Measurements from ENCODE around the gene WHRN.

WHRN gene

GRCh38 chr9:114545055-114545454 lies 39.8 kb upstream of the WHRN start:
- Histone ChIP-seq H2AFZ (ENCODE audit: low read depth, low read length, severe bottlenecking) (no peak overlapping the region), H3F3A (ENCODE audit: insufficient read depth) (no peaks in the 10 kb centered on the region)

GRCh38 chr9:114539701-114540380 lies 34.6 kb upstream of the WHRN start:
- no peak overlapping the region for H3K9ac ChIP-seq (ENCODE audit: low read length)
- no peaks in the 10 kb centered on the region for H3K36me3 ChIP-seq (ENCODE audit: low read length)
- H3K79me2 ChIP-seq (ENCODE audit: insufficient read depth, low read length): no peaks in the 10 kb centered on the region
- H2AFZ ChIP-seq (ENCODE audit: low read depth, low read length, severe bottlenecking): no peak overlapping the region
- no peak overlapping the region for H3K27ac ChIP-seq (ENCODE audit: low read depth, low read length)
- H3K27me3 ChIP-seq (ENCODE audit: low read length): no peaks in the 10 kb centered on the region
- H3F3A ChIP-seq (ENCODE audit: insufficient read depth): peaks cover 6% of the 10 kb centered on the region; the same call in 1 of the 2 replicates
- no peaks in the 10 kb centered on the region for H3K9me2 ChIP-seq (replicated peaks; ENCODE audit: insufficient read depth, low read length)
- no peak overlapping the region for H3K4me3 ChIP-seq (ENCODE audit: insufficient read depth, low read length, poor library complexity, severe bottlenecking)
- H3K9me3 ChIP-seq (ENCODE audit: insufficient read depth, low read length): no peaks in the 10 kb centered on the region
- peak overlapping the region; percentile 34 for H3K4me2 ChIP-seq (ENCODE audit: low read depth, low read length, poor library complexity, severe bottlenecking)
- TF ChIP-seq EZH2phosphoT487 (conservative IDR thresholded peaks at IDR 0.05; ENCODE audit: low read length): no peak
- no peak for TF ChIP-seq CTCF (IDR thresholded peaks at IDR 0.05; ENCODE audit: insufficient read depth, low read length, poor library complexity, severe bottlenecking)
- no peaks in the 10 kb centered on the region for H4K20me1 ChIP-seq (ENCODE audit: low read depth, low read length)

More at GRCh38 chr9:114545055-114545454, 39.8 kb upstream of the WHRN start:
- H3K27me3 ChIP-seq (ENCODE audit: low read length): no peaks in the 10 kb centered on the region
- H3K9me3 ChIP-seq (ENCODE audit: insufficient read depth, low read length): no peaks in the 10 kb centered on the region
- H3K36me3 ChIP-seq (ENCODE audit: low read length): no peaks in the 10 kb centered on the region
- H3K9me2 ChIP-seq (replicated peaks; ENCODE audit: insufficient read depth, low read length): no peaks in the 10 kb centered on the region
- no peaks in the 10 kb centered on the region for H3K79me2 ChIP-seq (ENCODE audit: insufficient read depth, low read length)
- TF ChIP-seq EZH2phosphoT487 (conservative IDR thresholded peaks at IDR 0.05; ENCODE audit: low read length) (no peak), CTCF (IDR thresholded peaks at IDR 0.05; ENCODE audit: insufficient read depth, low read length, poor library complexity, severe bottlenecking) (no peak)
- no peak overlapping the region for H3K9ac ChIP-seq (ENCODE audit: low read length)
- H4K20me1 ChIP-seq (ENCODE audit: low read depth, low read length): no peaks in the 10 kb centered on the region
- no peak overlapping the region for H3K4me3 ChIP-seq (ENCODE audit: insufficient read depth, low read length, poor library complexity, severe bottlenecking)
- no peak overlapping the region for H3K27ac ChIP-seq (ENCODE audit: low read depth, low read length)
- H3K4me2 ChIP-seq (ENCODE audit: low read depth, low read length, poor library complexity, severe bottlenecking): no peak overlapping the region

- no peak overlapping the region for H3K9ac ChIP-seq (ENCODE audit: low read length)
- no peaks in the 10 kb centered on the region for H3K9me3 ChIP-seq (ENCODE audit: insufficient read depth, low read length)
- no peak overlapping the region for H2AFZ ChIP-seq (ENCODE audit: low read depth, low read length, severe bottlenecking)
- no peaks in the 10 kb centered on the region for H3K36me3 ChIP-seq (ENCODE audit: low read length)
- H3F3A ChIP-seq (ENCODE audit: insufficient read depth): peaks cover 6% of the 10 kb centered on the region; the same call in 1 of the 2 replicates
- H4K20me1 ChIP-seq (ENCODE audit: low read depth, low read length): no peaks in the 10 kb centered on the region
- H3K79me2 ChIP-seq (ENCODE audit: insufficient read depth, low read length): no peaks in the 10 kb centered on the region
- H3K4me3 ChIP-seq (ENCODE audit: insufficient read depth, low read length, poor library complexity, severe bottlenecking): no peak overlapping the region
- no peak overlapping the region for H3K4me2 ChIP-seq (ENCODE audit: low read depth, low read length, poor library complexity, severe bottlenecking)
- H3K9me2 ChIP-seq (replicated peaks; ENCODE audit: insufficient read depth, low read length): no peaks in the 10 kb centered on the region
- H3K27ac ChIP-seq (ENCODE audit: low read depth, low read length): no peak overlapping the region
- TF ChIP-seq CTCF (IDR thresholded peaks at IDR 0.05; ENCODE audit: insufficient read depth, low read length, poor library complexity, severe bottlenecking) (peak; percentile 35), EZH2phosphoT487 (conservative IDR thresholded peaks at IDR 0.05; ENCODE audit: low read length) (no peak)
- no peaks in the 10 kb centered on the region for H3K27me3 ChIP-seq (ENCODE audit: low read length)
Measured at GRCh38 chr9:114538241-114538640, 33.0 kb upstream of the WHRN start.
